Activated naive CD8-positive, alpha-beta T cell treated with anti-CD3 and anti-CD28 coated beads, Interleukin-2, amount 50 U/mL, for 16 hours (primary cell): Measurements from ENCODE around the gene TBC1D5.
"Not testable (repeated sequence)": the region's sequence is repeated elsewhere in the genome, so short reads cannot be mapped to it uniquely, and the experiment has no call there.

Experiments
- DNase-seq: peaks from one replicate; pipeline ENCODE4 v3.0.0-alpha.2; 2020; ENCODE audit warnings: low read depth, low spot score

TBC1D5 gene

DNA sequence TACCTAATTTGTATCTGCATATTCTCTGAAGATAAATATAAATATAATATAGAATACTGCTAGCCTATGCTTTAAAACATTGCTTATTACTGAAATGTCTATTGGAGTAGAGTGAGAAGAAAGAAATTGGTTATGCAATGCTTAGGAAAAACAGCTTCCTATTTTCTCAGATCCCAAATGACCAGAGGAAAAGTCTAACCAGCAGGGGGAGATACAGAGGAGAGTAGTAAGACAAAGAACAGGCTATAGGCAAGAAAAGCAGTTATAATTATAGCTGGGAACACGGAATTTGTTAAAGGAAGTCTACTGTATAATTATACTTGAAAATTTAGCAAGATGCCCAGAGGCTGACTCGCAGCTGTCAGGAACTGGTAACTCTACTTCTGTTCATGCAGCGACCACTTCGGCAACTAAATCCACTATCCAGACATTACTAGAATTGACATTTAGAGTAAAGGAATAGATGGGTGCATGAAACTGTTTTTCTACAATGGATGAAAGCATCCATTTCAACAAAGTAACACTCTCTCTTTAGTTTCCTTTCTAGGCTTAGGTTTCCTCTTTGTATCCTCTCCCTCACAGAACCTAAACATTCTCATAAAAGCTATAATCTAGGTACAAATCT, 97.2 kb downstream of the TBC1D5 start:
- DNase-seq: no peak

DNA sequence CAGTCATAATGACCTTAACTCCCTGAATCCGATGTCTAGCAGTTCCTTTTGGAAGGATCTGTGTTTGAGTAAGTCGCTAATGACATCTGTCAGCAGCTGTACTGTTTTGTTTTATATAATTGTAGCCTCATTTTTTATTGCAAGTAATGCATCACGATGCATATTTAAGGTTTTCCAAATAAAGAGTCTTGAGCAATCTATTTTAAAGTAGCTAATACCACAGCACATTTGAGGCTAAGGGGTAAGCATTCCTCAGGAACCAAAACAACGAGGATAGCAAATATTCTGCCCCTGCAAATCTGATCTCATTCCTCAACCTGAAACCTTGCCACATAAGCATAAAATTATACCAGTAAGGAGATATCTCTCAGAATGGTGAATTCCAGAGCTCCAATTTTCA, 98.7 kb downstream of the TBC1D5 start:
- DNase-seq: no peak

DNA sequence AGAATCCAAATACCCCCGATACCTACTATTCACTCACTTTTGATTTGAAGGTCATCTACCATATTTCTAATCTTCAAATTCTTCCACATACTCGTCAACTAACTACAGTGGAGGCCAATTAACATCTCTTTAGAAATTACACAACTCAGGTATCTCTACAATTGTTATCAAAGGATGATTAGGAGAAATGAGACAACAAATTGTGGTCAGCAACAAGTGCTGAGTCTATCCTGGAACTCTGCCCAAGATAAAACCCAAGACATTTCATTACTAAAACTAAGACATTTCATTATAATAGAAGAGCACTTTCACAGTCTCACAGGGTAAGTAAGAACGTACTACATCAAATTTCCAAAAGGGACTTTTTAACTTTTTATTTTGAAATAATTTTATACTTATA, 100.0 kb downstream of the TBC1D5 start:
- no peak for DNase-seq

DNA sequence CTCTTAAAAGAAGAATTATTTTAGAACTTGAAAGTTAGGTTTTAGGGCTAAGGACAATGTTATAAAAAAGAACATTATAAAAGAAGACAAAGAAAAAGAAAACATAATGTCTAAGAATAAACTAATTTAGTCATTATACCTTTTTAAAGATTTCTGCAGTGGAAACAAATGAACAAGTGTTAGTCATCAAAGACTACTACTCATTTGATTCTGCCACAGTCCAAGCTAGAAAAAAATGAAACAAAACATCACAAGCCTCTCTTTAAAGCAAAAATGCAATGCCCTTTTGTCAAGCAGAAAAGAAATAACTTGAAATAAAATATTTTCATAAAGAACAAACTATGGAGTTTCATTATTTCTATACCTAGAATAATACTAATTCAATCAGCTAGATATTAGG, 102.0 kb downstream of the TBC1D5 start:
- no peak for DNase-seq

DNA sequence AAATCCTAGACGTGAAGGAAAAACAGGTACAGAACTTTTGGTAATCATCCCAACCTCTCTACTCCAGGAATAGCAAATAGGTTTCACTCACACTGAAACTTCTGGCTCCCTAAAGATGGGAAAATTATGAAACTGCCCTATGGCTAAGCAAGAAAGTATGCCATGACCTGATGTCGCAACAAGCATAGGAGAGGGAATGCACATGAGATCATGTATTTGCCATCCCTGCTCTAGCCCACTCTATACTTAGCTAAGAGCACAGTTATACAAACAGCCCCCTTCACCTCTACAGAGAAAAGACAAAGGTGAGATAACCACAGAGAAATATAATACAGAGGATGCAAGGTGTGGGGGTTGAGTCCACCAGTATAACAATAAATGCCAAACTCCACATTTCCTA, 102.7 kb downstream of the TBC1D5 start:
- DNase-seq: no peak

DNA sequence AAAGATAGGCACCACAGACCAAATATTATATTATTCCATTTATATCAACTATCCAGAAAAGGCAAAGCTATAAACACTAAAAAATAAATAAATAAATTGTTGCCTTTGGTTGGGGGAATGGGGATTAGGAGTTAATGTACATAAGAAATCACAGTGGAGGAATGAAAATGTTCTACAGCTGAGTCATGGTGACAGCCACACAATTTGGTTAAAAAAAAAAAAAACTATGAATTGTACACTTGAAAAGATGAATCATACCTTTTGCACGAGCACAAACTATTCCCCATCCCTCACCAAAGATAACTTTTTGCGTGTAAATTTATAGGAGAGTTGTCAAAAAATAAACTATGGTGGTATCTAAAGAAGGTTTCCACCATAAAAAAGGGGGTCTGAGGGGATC, 103.2 kb downstream of the TBC1D5 start:
- no peak for DNase-seq

DNA sequence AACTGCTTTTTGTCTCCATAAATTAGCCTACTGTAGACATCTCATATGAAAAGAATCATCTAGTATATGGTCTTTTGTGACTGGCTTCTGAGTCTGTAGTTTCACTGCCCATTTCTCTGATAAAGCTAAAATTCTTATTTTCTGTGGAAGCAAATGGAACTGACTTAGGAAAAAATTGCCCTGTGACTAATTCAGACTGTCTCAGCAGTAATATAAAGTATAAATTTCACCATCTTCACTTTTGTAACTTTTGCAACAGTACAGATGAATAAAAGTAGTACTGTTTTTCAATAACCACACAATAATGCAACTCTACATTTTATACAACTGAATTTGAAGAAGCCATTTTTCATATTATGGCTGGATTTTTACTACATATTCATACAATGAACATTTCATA, 104.1 kb downstream of the TBC1D5 start:
- DNase-seq: no peak

DNA sequence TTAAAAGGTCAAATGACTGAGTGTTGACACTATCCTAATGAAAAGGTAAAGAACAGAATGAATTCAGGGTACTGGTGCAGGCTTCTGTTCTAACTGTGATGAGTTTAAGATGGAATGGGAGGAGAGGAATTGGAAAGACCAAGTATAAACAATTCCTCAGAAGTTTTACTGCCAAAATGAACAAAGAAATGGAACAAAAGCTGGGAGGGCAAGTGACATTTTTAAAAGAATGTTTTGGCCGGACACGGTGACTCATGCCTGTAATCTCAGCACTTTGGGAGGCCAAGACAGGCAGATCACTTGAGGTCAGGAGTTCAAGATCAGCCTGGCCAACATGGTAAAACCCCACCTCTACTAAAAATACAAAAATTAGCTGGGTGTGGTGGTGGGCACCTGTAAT, 106.8 kb downstream of the TBC1D5 start:
- DNase-seq: not testable (repeated sequence)

DNA sequence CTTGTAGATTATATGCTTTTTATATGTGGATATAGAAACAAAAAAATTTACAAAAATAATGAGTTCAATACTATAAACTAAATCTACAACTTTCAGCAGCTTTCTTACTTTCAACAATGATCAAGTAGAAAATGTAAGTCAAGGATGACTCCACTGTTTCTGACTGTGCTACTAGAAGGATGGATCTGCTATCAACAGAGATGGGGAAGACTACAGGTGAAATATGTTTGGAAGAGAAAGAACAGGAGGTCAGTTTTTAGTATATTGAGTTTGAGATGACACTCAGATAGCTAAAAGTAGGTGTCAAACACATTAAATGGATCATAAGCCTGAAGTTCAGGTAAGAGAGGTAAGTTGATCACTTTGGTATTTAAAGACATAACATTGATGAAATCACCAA, 107.5 kb downstream of the TBC1D5 start:
- DNase-seq: no peak

DNA sequence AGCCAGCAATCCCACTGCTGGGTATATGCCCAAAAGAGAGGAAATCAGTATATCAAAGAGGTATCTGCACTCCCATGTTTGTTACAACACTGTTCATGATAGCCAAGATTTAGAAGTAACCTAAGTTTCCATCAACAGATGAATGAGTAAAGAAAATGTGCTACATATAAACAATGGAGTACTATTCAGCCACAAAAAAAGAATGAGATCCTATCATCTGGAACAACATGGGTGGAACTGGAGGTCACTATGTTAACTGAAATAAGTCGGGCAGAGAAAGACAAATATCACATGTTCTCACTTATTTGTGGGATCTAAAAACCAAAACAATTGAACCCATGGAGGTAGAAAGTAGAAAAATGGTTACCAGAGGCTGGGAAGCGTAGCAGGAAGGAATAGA, 108.2 kb downstream of the TBC1D5 start:
- no peak for DNase-seq

DNA sequence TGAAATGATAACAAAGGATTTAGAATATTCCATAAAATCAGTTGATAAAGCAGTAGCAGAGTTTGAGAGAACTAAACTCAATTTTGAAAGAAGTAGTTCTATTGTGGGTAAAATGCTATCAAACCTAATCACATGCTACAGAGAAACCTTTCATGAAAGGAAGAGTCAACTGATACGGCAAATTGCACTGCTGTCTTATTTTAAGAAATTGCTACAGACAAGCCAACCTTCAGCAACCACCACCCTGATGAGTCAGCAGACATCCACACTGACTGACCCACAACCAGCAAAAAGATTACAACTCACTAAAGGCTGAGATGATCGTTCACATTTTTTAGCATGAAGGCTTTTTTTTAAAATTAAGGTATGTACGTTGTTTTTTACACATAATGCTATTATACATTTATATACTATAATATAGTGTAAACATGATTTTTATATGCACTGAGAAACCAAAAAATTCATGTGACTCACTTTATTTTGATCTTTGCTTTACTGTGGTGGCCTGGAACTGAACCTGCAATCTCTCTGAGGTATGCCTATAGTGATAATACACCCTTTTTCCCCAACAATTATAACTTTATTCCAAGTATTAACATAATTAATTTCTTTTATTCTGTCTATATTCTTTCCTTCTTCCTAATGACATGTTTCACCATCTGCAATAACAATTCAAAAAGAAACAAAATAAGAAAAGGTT, 109.9 kb downstream of the TBC1D5 start:
- no peak for DNase-seq

DNA sequence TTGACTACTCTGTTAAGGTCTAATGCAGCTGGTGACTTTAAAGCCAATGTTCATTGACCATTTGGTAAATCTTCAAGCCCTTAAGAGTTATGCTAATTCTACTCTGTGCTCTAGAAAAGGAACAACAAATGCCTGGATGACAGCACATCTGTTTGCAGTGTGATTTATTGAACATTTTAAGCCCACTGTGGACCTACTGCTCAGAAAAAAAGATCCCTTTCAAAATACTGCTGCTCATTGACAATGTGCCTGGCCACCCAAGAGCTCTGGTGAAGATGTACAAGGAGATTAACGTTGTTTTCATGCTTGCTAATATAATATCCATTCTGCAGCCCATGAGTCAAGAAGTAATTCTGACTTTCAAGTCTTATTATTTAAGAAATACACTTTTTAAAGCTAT, 110.8 kb downstream of the TBC1D5 start:
- no peak for DNase-seq

DNA sequence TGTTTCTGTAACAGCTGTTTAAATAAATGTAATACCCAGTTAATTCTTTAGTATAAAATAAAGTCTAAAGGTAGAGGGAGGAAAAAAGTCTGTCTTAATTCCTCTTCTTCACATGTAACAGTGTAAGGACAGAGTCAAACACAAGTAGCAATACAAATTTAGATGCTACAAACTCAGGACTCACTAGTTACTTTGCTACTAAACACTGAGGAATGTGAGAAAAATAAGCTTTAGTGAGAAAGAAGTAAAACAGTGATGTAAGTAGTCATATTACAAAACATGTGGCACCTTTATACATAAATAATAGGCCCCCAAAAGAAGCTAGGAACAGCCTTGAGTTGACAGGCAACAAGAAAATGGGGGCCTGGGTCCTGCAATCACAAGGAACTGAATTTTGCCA, 113.0 kb downstream of the TBC1D5 start:
- DNase-seq: no peak

DNA sequence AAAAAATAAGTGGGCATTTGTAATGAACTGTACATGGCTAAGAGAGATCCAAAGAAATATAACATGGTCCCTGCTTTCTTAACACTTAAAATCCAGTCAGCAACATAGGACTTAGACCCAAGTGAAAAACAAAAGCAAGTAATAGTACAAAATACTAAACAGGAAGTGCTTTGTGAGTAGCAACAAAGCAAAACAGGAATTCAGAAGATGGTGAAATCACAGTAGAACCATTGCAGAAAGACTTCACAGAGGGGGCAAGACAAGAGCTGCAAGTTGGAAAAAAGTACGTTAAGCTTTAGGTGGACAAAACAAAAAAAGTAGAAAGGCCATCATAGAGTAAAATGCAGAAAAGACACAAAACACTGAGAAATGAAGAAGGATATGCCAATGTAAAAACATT, 116.0 kb downstream of the TBC1D5 start:
- no peak for DNase-seq

DNA sequence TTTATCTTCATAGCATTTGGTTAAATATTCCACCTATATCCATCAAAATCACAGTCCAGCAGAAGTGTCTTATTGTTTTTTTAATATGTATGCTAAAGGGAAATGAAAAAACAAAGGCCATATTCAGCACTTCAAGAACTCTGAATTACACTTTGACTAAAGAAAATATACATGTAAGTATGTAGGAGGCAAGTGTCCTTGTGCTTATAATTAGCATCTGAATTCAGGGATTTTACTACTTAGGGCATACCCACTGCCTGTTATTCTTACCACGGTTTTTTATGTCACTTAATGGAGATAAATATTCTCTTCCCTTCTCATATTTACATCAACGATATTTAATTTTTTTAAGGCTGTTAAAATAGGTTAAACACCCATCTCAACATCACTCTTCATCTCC, 117.3 kb downstream of the TBC1D5 start:
- DNase-seq: no peak

DNA sequence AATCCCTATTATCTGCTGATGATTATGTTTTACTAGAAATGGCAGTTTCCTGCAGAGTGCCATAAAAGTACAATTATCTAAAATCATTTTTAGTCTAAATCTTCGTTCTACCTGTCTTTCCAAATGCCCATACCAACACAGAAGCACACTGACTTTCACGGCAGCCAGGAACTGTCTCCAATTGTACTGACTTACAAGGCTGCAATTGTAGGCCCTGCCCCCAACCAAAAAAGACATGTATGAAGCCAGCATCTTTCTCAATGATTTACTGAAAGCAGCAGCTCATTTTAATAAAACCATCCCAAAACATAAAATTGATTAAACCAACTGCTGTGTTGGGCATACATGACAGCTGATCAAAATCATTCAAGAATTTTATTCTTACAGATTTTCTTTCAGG, 119.0 kb downstream of the TBC1D5 start:
- no peak for DNase-seq

DNA sequence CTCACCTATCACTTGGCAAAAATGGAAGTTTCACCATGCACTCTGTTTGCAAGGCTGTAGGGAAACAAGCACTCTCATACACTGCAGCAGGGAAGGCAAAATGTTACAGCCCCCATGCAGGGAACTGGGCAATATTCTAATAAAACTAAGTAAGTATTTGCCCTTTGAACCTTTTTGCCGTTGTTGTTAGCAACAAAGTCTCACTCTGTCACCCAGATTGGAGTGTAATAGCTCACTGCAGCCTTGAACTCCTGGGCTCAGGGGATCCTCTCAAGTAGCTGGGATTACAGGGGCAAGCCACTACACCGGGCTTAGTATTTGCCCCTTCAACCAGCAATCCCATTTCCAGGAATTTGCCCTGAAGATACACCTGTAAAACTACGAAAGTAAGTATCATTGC, 122.5 kb downstream of the TBC1D5 start:
- DNase-seq: no peak

DNA sequence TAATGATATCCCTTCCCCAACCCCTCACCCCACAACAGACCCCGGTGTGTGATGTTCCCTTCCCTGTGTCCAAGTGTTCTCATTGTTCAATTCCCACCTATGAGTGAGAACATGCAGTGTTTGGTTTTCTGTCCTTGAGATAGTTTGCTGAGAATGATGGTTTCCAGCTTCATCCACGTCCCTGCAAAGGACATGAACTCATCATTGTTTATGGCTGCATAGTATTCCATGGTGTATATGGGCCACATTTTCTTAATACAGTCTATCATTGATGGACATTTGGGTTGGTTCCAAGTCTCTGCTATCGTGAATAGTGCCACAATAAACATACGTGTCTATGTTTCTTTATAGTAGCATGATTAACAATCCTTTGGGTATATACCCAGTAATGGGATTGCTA, 129.4 kb downstream of the TBC1D5 start:
- not testable (repeated sequence) for DNase-seq

DNA sequence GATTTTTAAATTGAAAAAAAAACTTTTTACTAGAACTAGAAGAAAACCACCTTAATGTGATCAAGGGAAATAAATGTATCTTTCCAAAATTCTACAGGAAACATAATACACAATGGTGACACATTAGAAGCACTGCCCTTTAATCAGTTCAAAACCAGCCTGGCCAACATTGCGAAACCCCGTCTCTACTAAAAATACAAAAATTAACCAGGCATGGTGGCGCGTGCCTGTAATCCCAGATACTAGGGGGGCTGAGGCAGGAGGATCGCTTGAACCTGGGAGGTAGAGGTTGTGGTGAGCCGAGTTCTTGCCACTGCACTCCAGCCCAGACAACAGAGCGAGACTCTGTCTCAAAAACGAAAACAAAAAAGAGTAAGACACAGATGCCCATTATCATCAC, 134.5 kb downstream of the TBC1D5 start:
- no peak for DNase-seq

DNA sequence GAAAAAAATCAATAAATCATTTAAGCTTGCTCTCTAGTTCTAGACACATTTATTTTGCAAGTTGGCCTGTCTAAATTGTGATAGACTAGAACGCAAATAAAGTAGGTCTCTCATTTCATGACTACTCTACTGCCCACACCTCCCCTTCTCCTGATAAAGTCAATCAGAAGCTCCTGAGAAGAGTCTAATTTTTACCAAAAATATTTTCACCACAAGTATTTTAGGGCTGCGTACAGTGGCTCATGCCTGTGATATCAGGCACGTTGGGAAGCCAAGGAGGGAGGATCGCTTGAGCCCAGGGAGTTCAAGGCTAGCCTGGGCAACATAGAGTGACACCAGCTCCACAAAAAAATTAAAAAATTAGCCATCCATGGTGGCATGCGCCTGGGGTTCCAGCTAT, 136.5 kb downstream of the TBC1D5 start:
- no peak for DNase-seq

DNA sequence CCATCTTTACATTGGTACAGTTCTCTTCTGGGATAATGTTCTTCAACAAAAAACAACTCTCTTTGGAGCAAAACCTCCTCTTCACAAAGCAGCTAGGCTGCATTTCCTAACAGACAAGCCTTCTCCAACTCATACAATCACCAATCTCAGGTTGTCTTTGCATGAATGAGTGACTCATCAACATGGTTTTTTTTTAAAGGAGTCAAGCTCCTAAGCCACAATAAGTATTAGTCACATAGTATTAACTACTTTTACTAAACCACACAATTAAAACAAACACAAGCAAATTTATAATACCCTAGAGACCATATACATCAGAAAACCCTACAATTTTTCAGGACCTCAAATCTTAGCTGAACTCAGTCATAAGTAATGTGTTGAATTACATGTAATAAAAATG, 137.4 kb downstream of the TBC1D5 start:
- no peak for DNase-seq

DNA sequence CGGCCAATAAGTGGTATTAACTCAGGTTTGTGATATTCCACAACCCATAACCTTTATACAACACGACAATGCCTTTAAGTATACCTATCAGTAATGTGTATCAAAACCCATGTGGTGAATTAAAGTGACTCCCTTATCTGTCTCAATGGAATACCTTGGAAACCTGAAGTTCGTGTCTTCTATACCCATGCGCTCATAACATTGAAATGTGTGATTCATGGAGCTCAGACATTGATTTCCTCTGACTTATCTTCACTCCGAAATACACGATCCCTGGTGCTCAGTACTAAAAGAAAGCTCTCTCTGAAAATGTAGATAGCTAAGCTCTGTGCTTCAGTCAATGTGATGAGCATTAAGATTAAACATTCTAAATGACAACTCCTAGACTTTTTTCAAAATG, 140.3 kb downstream of the TBC1D5 start:
- no peak for DNase-seq

DNA sequence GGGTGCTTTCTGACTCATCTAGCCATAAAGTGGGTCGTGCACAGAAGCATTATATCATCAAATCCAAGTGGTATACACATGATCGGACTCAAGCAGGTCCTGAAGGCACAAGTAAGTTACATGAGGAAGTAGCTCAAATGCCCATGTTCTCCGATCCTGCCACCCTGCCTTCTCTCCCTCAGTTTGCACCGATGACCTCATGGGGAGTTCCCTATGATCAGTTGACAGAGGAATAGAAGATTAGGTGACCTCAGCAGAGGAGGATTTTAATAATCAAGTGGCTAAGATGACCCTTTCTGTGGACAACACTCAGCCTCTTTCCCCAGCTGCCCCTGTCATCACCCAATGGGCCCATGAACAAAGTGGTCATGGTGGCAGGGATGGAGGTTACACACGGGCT, 149.5 kb downstream of the TBC1D5 start:
- DNase-seq: no peak

DNA sequence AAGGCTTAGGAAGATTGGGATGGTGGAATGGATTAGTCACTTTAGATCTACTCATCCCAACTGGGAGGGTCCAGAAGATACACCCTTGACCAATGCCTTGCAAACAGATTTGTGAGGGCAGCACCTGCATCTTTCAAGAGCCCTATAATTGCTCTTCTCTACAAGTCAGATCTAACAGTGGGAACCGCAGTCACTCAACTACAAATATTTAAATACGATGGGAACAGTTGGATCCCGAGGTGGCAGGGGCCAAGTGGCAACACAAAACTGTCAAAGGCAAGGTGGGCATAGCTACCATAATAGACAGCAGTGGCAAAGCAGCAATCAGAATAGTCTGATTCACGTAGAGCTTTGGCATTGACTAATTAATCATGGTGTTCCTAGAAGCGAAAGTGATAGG, 152.0 kb downstream of the TBC1D5 start:
- DNase-seq: no peak
